B cell (primary cell): ENCODE results near the gene UHRF2. TPM values are rescaled to one million over a fixed set of nuclear protein-coding genes. Genes with fewer than 3 reads are reported as not detected.

Source experiments
- ATAC-seq: fragments of 200-7000 bp; cut with Tn5 transposase; one replicate; pipeline ENCODE4 v1.10.0; 2021; ENCODE audit warnings: low read depth, mild to moderate bottlenecking, moderate number of reproducible peaks, moderate library complexity
- CTCF ChIA-PET: fragments of 350-600 bp; sonication (Branson Sonifier 250); formaldehyde crosslinking; loops from one replicate; lab custom pipeline; 2021; ENCODE audit warnings: antibody characterized with exemption, inconsistent platforms; lab: Charles Lee
- POLR2A ChIA-PET: fragments of 350-600 bp; sonication (Branson Sonifier 250); formaldehyde crosslinking; loops from one replicate; lab custom pipeline; 2021; ENCODE audit warnings: antibody characterized with exemption; lab: Charles Lee
- DNase-seq: peaks from one replicate; pipeline ENCODE4 v3.0.0; 2013
- H2AFZ ChIP-seq: 2 replicates; pipeline ENCODE4 v1.6.1; 2012; ENCODE audit warnings: mild to moderate bottlenecking, low read depth, low read length; ENCODE audit not compliant: insufficient read depth, poor library complexity, severe bottlenecking
- H3K27ac ChIP-seq, 2 donors: 1 replicate in 1 of 2; 2 replicates in 1 of 2; pipeline ENCODE4 v1.5.1; 2012 to 2013; ENCODE audit warnings: low read length in 2 of 2, mild to moderate bottlenecking in 2 of 2, moderate library complexity in 1 of 2
- H3K27me3 ChIP-seq, 4 experiments: fragments of 200-600 bp in 1 of 4; sonication (generic) in 1 of 4; replicated peaks in 1 of 4; 1 replicate in 2 of 4; 2 replicates in 2 of 4; pipeline versions ENCODE4 v1.6.1 to v1.7.0; 2013 to 2016; ENCODE audit warnings: low read length in 3 of 4, mild to moderate bottlenecking in 2 of 4, mixed read lengths in 1 of 4, moderate library complexity in 1 of 4; ENCODE audit not compliant: insufficient read depth in 4 of 4, control insufficient read depth in 3 of 4; ENCODE audit errors: control extremely low read depth in 1 of 4
- H3K36me3 ChIP-seq, 2 experiments: replicated peaks in 1 of 2; 1 replicate in 1 of 2; 2 replicates in 1 of 2; pipeline versions ENCODE4 v1.6.1 to v1.7.1; 2013; ENCODE audit warnings: low read length in 1 of 2; ENCODE audit not compliant: insufficient read depth in 2 of 2, control insufficient read depth in 1 of 2; ENCODE audit errors: control extremely low read depth in 1 of 2, extremely low read depth in 1 of 2
- H3K4me1 ChIP-seq, 2 donors: fragments of 200-600 bp in 1 of 2; sonication (generic) in 1 of 2; 1 replicate in 1 of 2; 2 replicates in 1 of 2; pipeline versions ENCODE4 v1.5.1 to v1.6.1; 2013 to 2017; ENCODE audit warnings: low read length in 2 of 2; ENCODE audit not compliant: control insufficient read depth in 2 of 2, insufficient read depth in 2 of 2
- H3K4me2 ChIP-seq: replicated peaks from 2 replicates; pipeline ENCODE3; 2012; ENCODE audit warnings: mild to moderate bottlenecking, low read depth, low read length; ENCODE audit not compliant: poor library complexity, severe bottlenecking
- H3K4me3 ChIP-seq, 5 experiments: fragments of 200-600 bp in 1 of 5; sonication (generic) in 1 of 5; 1 replicate in 3 of 5; 2 replicates in 2 of 5; pipeline versions ENCODE4 v1.5.1 to v1.7.0; 2011 to 2016; ENCODE audit warnings: low read length in 4 of 5, mild to moderate bottlenecking in 4 of 5, low read depth in 2 of 5, control low read depth in 1 of 5, moderate library complexity in 1 of 5; ENCODE audit not compliant: insufficient read depth in 1 of 5; ENCODE audit errors: control extremely low read depth in 1 of 5, extremely low read depth in 1 of 5
- H3K79me2 ChIP-seq: fragments of 200-600 bp; sonication (generic); one replicate; pipeline ENCODE4 v1.6.0; 2016; ENCODE audit warnings: low read length; ENCODE audit not compliant: control insufficient read depth, insufficient read depth
- H3K9ac ChIP-seq: fragments of 200-600 bp; sonication (generic); 2 replicates; pipeline ENCODE4 v1.6.1; 2017; ENCODE audit warnings: mild to moderate bottlenecking, low read length, moderate library complexity
- H3K9me3 ChIP-seq, 3 donors: one replicate each; pipeline versions ENCODE4 v1.6.1 to v1.7.1; 2013; ENCODE audit warnings: low read length in 2 of 3; ENCODE audit not compliant: control insufficient read depth in 2 of 3, insufficient read depth in 1 of 3; ENCODE audit errors: control extremely low read depth in 1 of 3
- H4K20me1 ChIP-seq: 2 replicates; pipeline ENCODE4 v1.6.0; 2012; ENCODE audit warnings: mild to moderate bottlenecking, low read length; ENCODE audit not compliant: insufficient read depth, control insufficient read depth, poor library complexity, severe bottlenecking
- H3K27ac Mint-ChIP-seq: one replicate; pipeline ENCODE4 v1.8.0; 2021; ENCODE audit warnings: mixed read lengths
- H3K27me3 Mint-ChIP-seq: one replicate; pipeline ENCODE4 v1.8.0; 2021; ENCODE audit warnings: mixed read lengths
- H3K4me1 Mint-ChIP-seq: one replicate; pipeline ENCODE4 v1.8.0; 2021; ENCODE audit warnings: mixed read lengths
- H3K4me3 Mint-ChIP-seq: one replicate; pipeline ENCODE4 v1.8.0; 2021; ENCODE audit warnings: mixed read lengths
- H3K9me3 Mint-ChIP-seq: one replicate; pipeline ENCODE4 v1.8.0; 2022; ENCODE audit warnings: mixed read lengths; ENCODE audit not compliant: insufficient read depth
- EZH2 ChIP-seq: IDR thresholded peaks from 2 replicates; pipeline ENCODE4 v1.6.1; 2012; ENCODE audit warnings: borderline replicate concordance, low read depth, mild to moderate bottlenecking, moderate library complexity, low read length; ENCODE audit not compliant: insufficient read depth, poor library complexity, severe bottlenecking
- whole genome bisulfite sequencing: methylation state at CpG from one replicate; pipeline ENCODE4 v1.1.5; 2013; ENCODE audit warnings: missing lambda C conversion rate; ENCODE audit not compliant: insufficient coverage; 5-methylcytosine and 5-hydroxymethylcytosine counted together
- intact Hi-C: fragments of 100-400 bp; cut with micrococcal nuclease; formaldehyde crosslinking; loops from one replicate; pipeline ENCODE4 v1.10.0; 2022
- polyA plus RNA-seq: library from polyadenylated mRNA; depleted of rRNA; stranded (reverse); fragments of >200 nt; gene quantifications from 2 replicates; pipeline ENCODE4 v1.2.3, GENCODE V29; 2012
- total RNA-seq, 2 donors: library from RNA; stranded (reverse); fragments of 120-200 nt in 1 of 2; gene quantifications; 1 replicate in 1 of 2; 2 replicates in 1 of 2; pipeline versions ENCODE4 v1.2.3 to v1.2.4, GENCODE V29; 2013 to 2022
- TF ChIP-seq, protein P1 (sequence below): fragments of 200-600 bp; IDR thresholded peaks from one replicate; pipeline ENCODE4 v1.8.0; 2022; ENCODE audit warnings: antibody characterized with exemption, mild to moderate bottlenecking

The UHRF2 gene
- total and polyA plus RNA-seq, 2 donors (not counting 1 experiment from before 2014, with no cell fraction given) = 85.6 to 153 TPM

DNA sequence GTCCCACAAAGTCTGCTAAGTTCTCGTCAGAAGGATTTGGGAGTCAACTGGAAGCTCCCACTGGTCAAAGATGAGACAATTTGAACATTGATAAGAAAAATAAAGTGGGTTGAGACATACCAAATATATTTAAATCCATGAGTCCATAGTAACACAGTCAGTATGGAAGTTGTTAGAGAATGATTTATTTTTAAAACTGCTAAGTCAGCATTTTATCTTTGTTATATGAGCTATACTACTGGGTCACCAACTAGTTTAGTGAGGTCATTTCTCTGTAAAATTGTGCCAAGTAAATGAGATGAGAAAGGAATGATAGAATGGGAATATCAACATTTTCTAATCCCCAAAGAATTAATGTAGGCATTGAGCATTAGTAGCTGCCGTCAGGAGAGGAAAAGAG, 60.2 kb downstream of the UHRF2 start:
- intact Hi-C loops = no loop called here
- Histone ChIP-seq H3K27ac (no peak overlapping the region), H4K20me1 (peaks cover 18% of the 10 kb centered on the region), H3K27me3 (no peaks in the 10 kb centered on the region), H3K36me3 (peaks cover 3 to 23% of the 10 kb centered on the region in 2 experiments), H3K9ac (no peak overlapping the region), H3K4me3 (no peak overlapping the region), H3K9me3 (no peaks in the 10 kb centered on the region), H3K4me1 (no peaks in the 10 kb centered on the region), H3K4me2 (no peak overlapping the region), H2AFZ (no peak overlapping the region), H3K79me2 (peaks cover 26% of the 10 kb centered on the region)
- ATAC-seq = no peak
- Mint-ChIP-seq H3K9me3 (no peaks in the 10 kb centered on the region), H3K27ac (no peak overlapping the region), H3K27me3 (no peaks in the 10 kb centered on the region), H3K4me3 (no peak overlapping the region), H3K4me1 (no peaks in the 10 kb centered on the region)
- no peak for DNase-seq
- TF ChIP-seq, protein P1, sequence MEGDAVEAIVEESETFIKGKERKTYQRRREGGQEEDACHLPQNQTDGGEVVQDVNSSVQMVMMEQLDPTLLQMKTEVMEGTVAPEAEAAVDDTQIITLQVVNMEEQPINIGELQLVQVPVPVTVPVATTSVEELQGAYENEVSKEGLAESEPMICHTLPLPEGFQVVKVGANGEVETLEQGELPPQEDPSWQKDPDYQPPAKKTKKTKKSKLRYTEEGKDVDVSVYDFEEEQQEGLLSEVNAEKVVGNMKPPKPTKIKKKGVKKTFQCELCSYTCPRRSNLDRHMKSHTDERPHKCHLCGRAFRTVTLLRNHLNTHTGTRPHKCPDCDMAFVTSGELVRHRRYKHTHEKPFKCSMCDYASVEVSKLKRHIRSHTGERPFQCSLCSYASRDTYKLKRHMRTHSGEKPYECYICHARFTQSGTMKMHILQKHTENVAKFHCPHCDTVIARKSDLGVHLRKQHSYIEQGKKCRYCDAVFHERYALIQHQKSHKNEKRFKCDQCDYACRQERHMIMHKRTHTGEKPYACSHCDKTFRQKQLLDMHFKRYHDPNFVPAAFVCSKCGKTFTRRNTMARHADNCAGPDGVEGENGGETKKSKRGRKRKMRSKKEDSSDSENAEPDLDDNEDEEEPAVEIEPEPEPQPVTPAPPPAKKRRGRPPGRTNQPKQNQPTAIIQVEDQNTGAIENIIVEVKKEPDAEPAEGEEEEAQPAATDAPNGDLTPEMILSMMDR = no peak
- TF ChIP-seq EZH2 = no peak
- ChIA-PET CTCF (interaction anchor here (1.6 kb wide), 1 partner anchor 119 kb away, joined by 4 read pairs; no protein-coding TSS in a partner anchor), POLR2A (no interaction called here)
- no CpG with 5 or more reads among the region's 2 CpGs for WGBS

DNA sequence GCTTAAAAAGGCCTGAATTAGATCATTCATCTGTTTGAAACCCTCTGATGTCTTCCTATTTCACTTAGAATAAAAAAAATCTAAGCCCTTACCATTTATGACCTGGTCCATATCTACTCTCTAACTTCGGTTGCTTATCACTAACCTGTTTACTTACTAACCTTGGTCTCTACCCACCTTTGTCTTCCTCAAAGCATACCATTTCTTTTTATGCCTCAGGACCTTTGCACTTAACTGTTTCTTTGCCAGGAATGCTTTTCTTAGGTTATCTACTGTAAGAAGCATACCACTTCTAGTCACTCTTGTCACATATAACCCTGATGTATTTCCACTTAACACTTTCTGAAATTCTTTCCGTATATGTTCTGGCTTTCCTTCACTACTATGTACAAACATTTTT, 67.0 kb downstream of the UHRF2 start:
- Histone ChIP-seq H3K9ac (no peak overlapping the region), H3K9me3 (no peaks in the 10 kb centered on the region), H3K4me2 (no peak overlapping the region), H2AFZ (no peak overlapping the region), H3K36me3 (peaks cover 15 to 76% of the 10 kb centered on the region in 2 experiments), H3K27me3 (no peaks in the 10 kb centered on the region), H3K79me2 (peaks cover 14% of the 10 kb centered on the region), H3K4me1 (no peaks in the 10 kb centered on the region), H3K27ac (no peak overlapping the region), H4K20me1 (no peaks in the 10 kb centered on the region), H3K4me3 (no peak overlapping the region)
- 86% methylated on average over 1 of the region's 2 CpGs for WGBS
- CTCF ChIA-PET = no interaction called here
- H3K4me3 Mint-ChIP-seq = no peak overlapping the region
- DNase-seq (no peak), ATAC-seq (no peak)
- H3K9me3 Mint-ChIP-seq = no peaks in the 10 kb centered on the region
- TF ChIP-seq, protein P1 = no peak
- no peak for TF ChIP-seq EZH2
- no peak overlapping the region for H3K27ac Mint-ChIP-seq
- POLR2A ChIA-PET = no interaction called here
- H3K4me1 Mint-ChIP-seq = no peaks in the 10 kb centered on the region
- intact Hi-C loops = no loop called here
- no peaks in the 10 kb centered on the region for H3K27me3 Mint-ChIP-seq
